Nephron progenitor cell (in vitro differentiated cells): ENCODE measurements around the gene TRIM62.

Experiments
- DNase-seq: peaks from one replicate; pipeline ENCODE4 v3.0.0; 2021
- H3K27ac Mint-ChIP-seq: 2 replicates; pipeline ENCODE4 v1.8.0; 2021; ENCODE audit warnings: mild to moderate bottlenecking, moderate library complexity, mixed read lengths
- H3K27me3 Mint-ChIP-seq: 2 replicates; pipeline ENCODE4 v1.8.0; 2021; ENCODE audit warnings: mild to moderate bottlenecking, low read depth, mixed read lengths; ENCODE audit not compliant: poor library complexity
- H3K36me3 Mint-ChIP-seq: 2 replicates; pipeline ENCODE4 v1.8.0; 2021; ENCODE audit warnings: low read depth, mixed read lengths
- H3K4me1 Mint-ChIP-seq: 2 replicates; pipeline ENCODE4 v1.8.0; 2021; ENCODE audit warnings: mixed read lengths
- H3K4me3 Mint-ChIP-seq: 2 replicates; pipeline ENCODE4 v1.8.0; 2021; ENCODE audit warnings: mild to moderate bottlenecking, moderate library complexity, mixed read lengths
- H3K9me3 Mint-ChIP-seq: 2 replicates; pipeline ENCODE4 v1.8.0; 2021; ENCODE audit warnings: mild to moderate bottlenecking, moderate library complexity, mixed read lengths
- CTCF ChIP-seq: fragments of 200-600 bp; sonication (generic); IDR thresholded peaks from 2 replicates; pipeline ENCODE4 v1.5.0; 2021; ENCODE audit warnings: antibody characterized with exemption

The TRIM62 gene

GRCh38 chr1:33152685-33153432 is 29.0 kb downstream of the TRIM62 start:
- Mint-ChIP-seq H3K9me3 (no peaks in the 10 kb centered on the region), H3K4me3 (no peak overlapping the region), H3K4me1 (peaks cover 60% of the 10 kb centered on the region), H3K27me3 (no peaks in the 10 kb centered on the region), H3K27ac (peak overlapping the region; percentile 94), H3K36me3 (peaks cover 34% of the 10 kb centered on the region)
- TF ChIP-seq CTCF = no peak
- peak; percentile 53 for DNase-seq

- peaks cover 23% of the 10 kb centered on the region for H3K36me3 Mint-ChIP-seq
- H3K27me3 Mint-ChIP-seq = no peaks in the 10 kb centered on the region
- H3K27ac Mint-ChIP-seq = peak overlapping the region; percentile 95
- H3K9me3 Mint-ChIP-seq = no peaks in the 10 kb centered on the region
- DNase-seq = no peak
- H3K4me3 Mint-ChIP-seq = no peak overlapping the region
- TF ChIP-seq CTCF = no peak
- H3K4me1 Mint-ChIP-seq = peaks cover 56% of the 10 kb centered on the region
Measured at GRCh38 chr1:33151116-33151515, 30.7 kb downstream of the TRIM62 start.

GRCh38 chr1:33150522-33150921 is 31.3 kb downstream of the TRIM62 start:
- peak overlapping the region; percentile 78 for H3K27ac Mint-ChIP-seq
- no peak overlapping the region for H3K4me3 Mint-ChIP-seq
- no peaks in the 10 kb centered on the region for H3K9me3 Mint-ChIP-seq
- TF ChIP-seq CTCF = no peak
- peaks cover 56% of the 10 kb centered on the region for H3K4me1 Mint-ChIP-seq
- H3K27me3 Mint-ChIP-seq = peaks cover 2% of the 10 kb centered on the region
- H3K36me3 Mint-ChIP-seq = peaks cover 21% of the 10 kb centered on the region
- no peak for DNase-seq

- DNase-seq = no peak
- TF ChIP-seq CTCF = no peak
- no peak overlapping the region for H3K4me3 Mint-ChIP-seq
Measured at GRCh38 chr1:33149453-33150190, 32.2 kb downstream of the TRIM62 start.

GRCh38 chr1:33148615-33149014 is 33.2 kb downstream of the TRIM62 start:
- no peak overlapping the region for H3K4me3 Mint-ChIP-seq
- peaks cover 51% of the 10 kb centered on the region for H3K4me1 Mint-ChIP-seq
- H3K27ac Mint-ChIP-seq = no peak overlapping the region
- no peak for TF ChIP-seq CTCF
- H3K36me3 Mint-ChIP-seq = peaks cover 16% of the 10 kb centered on the region
- peaks cover 4% of the 10 kb centered on the region for H3K27me3 Mint-ChIP-seq
- DNase-seq = no peak
- H3K9me3 Mint-ChIP-seq = no peaks in the 10 kb centered on the region

More at GRCh38 chr1:33149453-33150190, 32.2 kb downstream of the TRIM62 start:
- peak overlapping the region; percentile 78 for H3K27ac Mint-ChIP-seq
- peaks cover 21% of the 10 kb centered on the region for H3K36me3 Mint-ChIP-seq
- no peaks in the 10 kb centered on the region for H3K9me3 Mint-ChIP-seq
- H3K4me1 Mint-ChIP-seq = peaks cover 53% of the 10 kb centered on the region
- H3K27me3 Mint-ChIP-seq = peaks cover 4% of the 10 kb centered on the region
